GM12891 (cell line): ENCODE results near the gene ZNF511. TPM values are rescaled to one million over a fixed set of nuclear protein-coding genes. Genes with fewer than 3 reads are reported as not detected.
A peak's percentile ranks its signal among the peaks of the same experiment; 100 is the strongest.
"Not testable (repeated sequence)": the region's sequence is repeated elsewhere in the genome, so short reads cannot be mapped to it uniquely, and the experiment has no call there.

ENCODE experiments used
- DNase-seq: peaks from one replicate; pipeline ENCODE4 v3.0.0; 2011; ENCODE audit warnings: low spot score; ENCODE audit not compliant: insufficient read length
- FAIRE-seq: peaks from 2 replicates; lab custom pipeline; 2011; peaks lifted over from hg19 to GRCh38; lab: Jason Lieb, UNC
- PAX5 ChIP-seq: IDR thresholded peaks from 2 replicates; pipeline ENCODE4 v1.6.1; 2011; ENCODE audit warnings: low read length, moderate library complexity, mild to moderate bottlenecking; ENCODE audit not compliant: insufficient read depth, severe bottlenecking
- POLR2A ChIP-seq: IDR thresholded peaks from 2 replicates; pipeline ENCODE4 v1.6.1; 2011; ENCODE audit warnings: low read depth, low read length, control low read depth
- POLR2AphosphoS5 ChIP-seq: IDR thresholded peaks from 2 replicates; pipeline ENCODE4 v1.6.1; 2011; ENCODE audit warnings: low read depth, low read length, control low read depth
- POU2F2 ChIP-seq: IDR thresholded peaks from 2 replicates; pipeline ENCODE4 v1.6.1; 2011; ENCODE audit warnings: low read depth, mild to moderate bottlenecking, control low read depth, low read length, moderate library complexity
- SPI1 ChIP-seq: IDR thresholded peaks from 2 replicates; pipeline ENCODE4 v1.6.1; 2011; ENCODE audit warnings: low read depth, low read length, control low read depth
- TAF1 ChIP-seq: IDR thresholded peaks from 2 replicates; pipeline ENCODE4 v1.6.1; 2011; ENCODE audit warnings: low read depth, low read length, control low read depth
- polyA plus RNA-seq: library from polyadenylated mRNA; unstranded; fragments of >200 nt; gene quantifications from one replicate; pipeline ENCODE4 v1.2.1, GENCODE V29; 2012; ENCODE audit warnings: low read depth, missing spikeins, inconsistent platforms; ENCODE audit not compliant: missing spikeins

The ZNF511 gene
- polyA plus RNA-seq, result 28.3 TPM

DNA sequence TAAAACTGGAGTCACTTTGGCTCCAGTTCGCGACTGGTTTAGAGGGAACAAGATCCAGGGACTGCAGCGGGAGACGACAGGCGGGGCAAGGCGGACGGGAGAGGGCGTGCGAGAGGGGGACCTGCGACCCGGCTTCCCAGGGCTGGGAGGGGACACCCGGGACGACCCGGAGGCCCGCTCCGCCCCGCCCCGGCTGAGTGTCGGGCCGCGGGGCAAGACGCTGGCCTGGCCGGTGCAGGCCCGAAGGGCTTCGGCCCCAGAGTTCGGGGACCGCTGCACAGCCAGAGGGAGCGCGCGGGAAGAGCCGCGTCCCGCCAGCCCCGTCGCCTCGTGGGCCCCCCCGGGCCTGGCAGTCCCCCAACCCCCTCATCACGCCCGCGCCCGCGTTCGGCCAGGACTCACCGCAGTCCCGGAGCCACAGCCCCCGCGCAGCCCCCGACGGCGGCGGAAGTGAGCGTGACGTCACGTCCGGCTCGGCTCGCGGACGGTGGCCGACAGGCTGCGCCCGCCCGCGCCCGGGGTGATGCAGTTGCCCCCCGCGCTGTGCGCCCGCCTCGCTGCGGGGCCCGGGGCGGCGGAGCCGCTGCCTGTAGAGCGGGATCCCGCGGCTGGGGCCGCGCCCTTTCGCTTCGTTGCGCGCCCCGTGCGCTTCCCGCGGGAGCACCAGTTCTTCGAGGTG is at the start of gene ZNF511, which contains the start of gene TUBGCP2:
ZNF511 (plus strand) TSS at position 494 of the 679 bp plus-strand sequence; CDS start at position 524, 30 bp downstream.
TUBGCP2 (minus strand) TSS at position 452 of the 679 bp plus-strand sequence. CDS start 5,931 bp downstream, outside the sequence.
- peak; percentile 64; the same call in 1 of the 2 replicates for TF ChIP-seq POLR2AphosphoS5
- TF ChIP-seq PAX5, result peak; percentile 13
- TF ChIP-seq TAF1, result peak; percentile 37; the same call in 1 of the 2 replicates
- no peak for TF ChIP-seq SPI1
- 0 out of 2 replicates have a peak, but pooled peaks have one; percentile 13 for TF ChIP-seq POU2F2
- TF ChIP-seq POLR2A, result peak; percentile 65
- DNase-seq, result peak; percentile 91
- FAIRE-seq, result peak; percentile 98

DNA sequence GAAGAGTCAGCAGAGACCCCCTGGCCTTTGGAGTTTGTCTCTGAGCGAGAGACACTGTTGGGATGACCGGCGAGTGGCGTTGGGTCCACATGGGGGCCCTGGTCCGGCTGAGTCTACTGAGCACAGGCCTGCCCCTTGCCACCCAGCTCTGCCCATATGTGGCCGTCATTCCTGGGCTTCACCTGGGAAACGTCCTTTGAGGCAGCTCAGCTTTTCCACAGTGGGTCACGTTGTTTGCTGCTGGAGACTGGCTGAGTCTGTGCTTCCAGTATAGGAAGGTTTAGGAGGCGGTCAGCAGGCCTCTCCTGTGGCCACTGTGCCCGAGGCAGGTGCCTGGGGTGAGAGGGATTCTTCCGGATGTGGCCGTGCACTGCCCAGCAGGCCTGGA is 49.1 kb upstream of the ZNF511 start:
- FAIRE-seq (peak; percentile 28), DNase-seq (no peak)
- TF ChIP-seq SPI1 (no peak), POLR2AphosphoS5 (no peak), POLR2A (no peak), PAX5 (no peak), TAF1 (no peak), POU2F2 (no peak)

- peak; percentile 78 for DNase-seq
- FAIRE-seq, result no peak
- no peak for TF ChIP-seq POLR2AphosphoS5
- no peak for TF ChIP-seq PAX5
- TF ChIP-seq POU2F2, result no peak
- no peak for TF ChIP-seq SPI1
- TF ChIP-seq POLR2A, result no peak
- TF ChIP-seq TAF1, result no peak
Measured at GRCh38 chr10:133260895-133261725, 47.6 kb upstream of the ZNF511 start.

DNA sequence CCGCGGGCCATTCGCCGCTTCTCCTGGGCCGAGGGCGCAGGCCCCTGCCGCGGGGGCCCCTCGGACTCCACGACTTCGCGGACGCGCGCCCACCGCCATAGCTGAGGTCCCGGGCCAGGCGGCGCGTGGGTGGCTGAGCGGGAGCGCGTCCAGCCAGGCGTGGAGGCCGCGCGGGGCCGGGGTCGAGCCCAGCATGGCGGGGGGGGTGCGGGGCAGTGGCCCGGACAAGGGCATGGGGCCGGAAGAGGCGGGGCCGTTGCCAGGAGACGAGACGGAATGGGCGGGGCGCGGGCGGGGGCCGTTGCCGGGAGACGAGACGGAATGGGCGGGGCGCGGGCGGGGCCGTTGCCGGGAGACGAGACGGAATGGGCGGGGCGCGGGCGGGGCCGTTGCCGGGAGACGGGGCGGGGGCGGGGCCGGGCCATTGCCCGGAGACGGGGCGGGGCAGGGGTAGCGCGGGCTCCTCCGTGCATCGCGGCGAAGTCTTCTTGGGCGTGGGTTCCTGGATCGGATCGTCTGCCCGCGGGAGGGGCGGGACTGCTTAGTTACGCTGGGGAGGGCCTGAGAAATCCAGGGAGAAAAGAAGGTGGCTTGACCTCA is 46.9 kb upstream of the ZNF511 start:
- TF ChIP-seq PAX5 (peak; percentile 41), POLR2A (0 out of 2 replicates have a peak, but pooled peaks have one; percentile 3), POU2F2 (no peak), TAF1 (no peak), POLR2AphosphoS5 (no peak; the same call in 1 of the 2 replicates), SPI1 (no peak)
- FAIRE-seq, result peak; percentile 89
- peak; percentile 94 for DNase-seq

- DNase-seq (no peak), FAIRE-seq (no peak)
- no peak for TF ChIP-seq POU2F2
- TF ChIP-seq TAF1, result no peak
- 0 out of 2 replicates have a peak, but pooled peaks have one; percentile 12 for TF ChIP-seq POLR2A
- TF ChIP-seq SPI1, result no peak
- TF ChIP-seq POLR2AphosphoS5, result peak; percentile 14; the same call in 1 of the 2 replicates
- no peak for TF ChIP-seq PAX5
Measured at GRCh38 chr10:133262696-133263095, 46.0 kb upstream of the ZNF511 start.

- TF ChIP-seq POU2F2 (no peak), SPI1 (no peak), POLR2A (no peak; the same call in 1 of the 2 replicates), POLR2AphosphoS5 (no peak), TAF1 (no peak), PAX5 (no peak)
- DNase-seq (no peak), FAIRE-seq (no peak)
Measured at GRCh38 chr10:133263674-133264073, 45.0 kb upstream of the ZNF511 start.

DNA sequence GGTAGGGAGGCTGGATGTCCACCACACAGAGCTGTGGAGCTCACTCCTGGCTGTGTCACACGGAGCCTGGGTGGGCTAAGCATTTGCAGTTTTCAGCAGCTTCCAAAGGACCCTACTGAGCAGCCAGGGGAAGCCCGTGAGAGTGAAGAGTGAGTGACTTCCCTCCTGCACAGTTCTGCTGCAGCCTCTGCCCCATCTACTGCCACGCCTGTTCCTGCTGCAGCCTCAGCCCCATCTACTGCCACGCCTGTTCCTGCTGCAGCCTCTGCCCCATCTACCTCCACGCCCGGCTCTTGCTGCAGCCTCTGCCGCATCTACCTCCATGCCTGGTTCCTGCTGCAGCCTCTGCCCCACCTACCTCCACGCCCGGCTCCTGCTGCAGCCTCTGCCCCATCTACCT is 44.3 kb upstream of the ZNF511 start:
- FAIRE-seq, result no peak
- no peak for DNase-seq
- TF ChIP-seq PAX5 (no peak), POLR2AphosphoS5 (no peak), TAF1 (no peak), POU2F2 (no peak), SPI1 (no peak), POLR2A (no peak)

- DNase-seq, FAIRE-seq: not testable (repeated sequence)
Measured at GRCh38 chr10:133265052-133265451, 43.7 kb upstream of the ZNF511 start.
